Measurements from ENCODE around the gene STK26.

DNA sequence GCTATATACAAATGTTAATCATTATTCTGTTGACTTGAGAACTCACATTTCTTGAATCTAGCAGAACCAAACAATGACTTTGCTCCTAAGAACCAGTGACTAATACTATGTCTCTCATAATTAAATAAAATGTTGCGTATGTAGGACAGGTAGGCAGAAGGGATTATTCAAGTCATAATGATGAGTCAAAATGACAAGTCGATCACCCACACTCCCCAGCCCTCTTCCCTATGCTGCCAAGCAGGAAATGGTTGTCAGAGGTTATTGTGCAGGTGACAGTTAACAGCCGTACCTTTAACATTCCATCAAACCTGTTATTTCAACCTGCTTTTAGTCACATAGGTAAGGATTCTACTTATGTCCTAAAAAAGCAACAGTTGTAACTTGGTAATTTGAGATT is 22.0 kb upstream of the STK26 start:
- TF ChIP-seq POLR2A (IDR thresholded peaks at IDR 0.05; ENCODE audit: low read depth, low read length) (no peak), POLR2AphosphoS5 (IDR thresholded peaks at IDR 0.05; ENCODE audit: low read depth, low read length) (no peak), TAF1 (IDR thresholded peaks at IDR 0.05; ENCODE audit: borderline replicate concordance, low read depth, low read length) (no peak)

All from GM12892 (cell line).